Prostate gland (tissue), 2 donors: ENCODE results near the gene KLHDC4. TPM values are rescaled to one million over a fixed set of nuclear protein-coding genes. Genes with fewer than 3 reads are reported as not detected.

Experiments
- DNase-seq: peaks from one replicate; pipeline ENCODE4 v3.0.0-alpha.2; 2019; ENCODE audit warnings: low spot score
- H3K27ac ChIP-seq, 2 donors: fragments of 200-600 bp; sonication (generic); 2 replicates each; pipeline ENCODE4 v1.5.1; 2017 to 2019
- H3K27me3 ChIP-seq: fragments of 200-600 bp; sonication (generic); replicated peaks from 2 replicates; pipeline ENCODE4 v1.5.1; 2019; ENCODE audit not compliant: insufficient read depth
- H3K36me3 ChIP-seq, 2 donors: fragments of 200-600 bp; sonication (generic); 1 replicate in 1 of 2; 2 replicates in 1 of 2; pipeline versions ENCODE4 v1.5.1 to v1.8.1; 2017 to 2019
- H3K4me1 ChIP-seq: fragments of 200-600 bp; sonication (generic); replicated peaks from 2 replicates; pipeline ENCODE4 v1.5.1; 2019
- H3K4me3 ChIP-seq, 2 donors: fragments of 200-600 bp; sonication (generic); 2 replicates each; pipeline ENCODE4 v1.5.1; 2017 to 2019
- H3K9me3 ChIP-seq: fragments of 200-600 bp; sonication (generic); 2 replicates; pipeline ENCODE4 v1.5.1; 2017
- POLR2A ChIP-seq: fragments of 450-650 bp; IDR thresholded peaks from one replicate; pipeline ENCODE4 v1.6.1; 2016; ENCODE audit warnings: antibody characterized with exemption, mild to moderate bottlenecking
- POLR2AphosphoS5 ChIP-seq: sonication (generic); formaldehyde crosslinking; IDR thresholded peaks from one replicate; pipeline ENCODE4 v1.6.1; 2017; ENCODE audit warnings: antibody characterized with exemption
- WGBS: methylation state at CpG from one replicate; pipeline ENCODE4 v1.1.5; 2018; 5-methylcytosine and 5-hydroxymethylcytosine counted together
- intact Hi-C: fragments of 100-400 bp; cut with DNase I; formaldehyde crosslinking; loops from one replicate; pipeline ENCODE4 v1.14.2; 2022
- total RNA-seq, 2 donors: library from RNA; depleted of rRNA; stranded (reverse); fragments of >200 nt; gene quantifications; one replicate each; pipeline ENCODE4 v1.1.0, GENCODE V29; 2016
- TF ChIP-seq, protein P1 (sequence below), 4 experiments: fragments of 200-600 bp in 2 of 4; fragments of 450-650 bp in 2 of 4; sonication (generic) in 2 of 4; IDR thresholded peaks; 1 replicate in 3 of 4; 2 replicates in 1 of 4; pipeline ENCODE4 v1.5.1; 2016 to 2019; ENCODE audit warnings: antibody characterized with exemption in 4 of 4, mild to moderate bottlenecking in 2 of 4, moderate library complexity in 2 of 4

The KLHDC4 gene
- total RNA-seq, 2 donors from 2014 or later: 28.2 to 56.4 TPM

GRCh38 chr16:87708881-87709638, 56.7 kb downstream of the KLHDC4 start:
- Histone ChIP-seq H3K27me3 (no peaks in the 10 kb centered on the region), H3K27ac (no peak overlapping the region), H3K9me3 (no peaks in the 10 kb centered on the region), H3K4me3 (no peak overlapping the region), H3K36me3 (peaks cover 0 to 16% of the 10 kb centered on the region in 2 donors), H3K4me1 (no peaks in the 10 kb centered on the region)
- WGBS: 95% methylated on average over 31 of the region's 49 CpGs
- TF ChIP-seq POLR2AphosphoS5: no peak
- TF ChIP-seq, protein P1, sequence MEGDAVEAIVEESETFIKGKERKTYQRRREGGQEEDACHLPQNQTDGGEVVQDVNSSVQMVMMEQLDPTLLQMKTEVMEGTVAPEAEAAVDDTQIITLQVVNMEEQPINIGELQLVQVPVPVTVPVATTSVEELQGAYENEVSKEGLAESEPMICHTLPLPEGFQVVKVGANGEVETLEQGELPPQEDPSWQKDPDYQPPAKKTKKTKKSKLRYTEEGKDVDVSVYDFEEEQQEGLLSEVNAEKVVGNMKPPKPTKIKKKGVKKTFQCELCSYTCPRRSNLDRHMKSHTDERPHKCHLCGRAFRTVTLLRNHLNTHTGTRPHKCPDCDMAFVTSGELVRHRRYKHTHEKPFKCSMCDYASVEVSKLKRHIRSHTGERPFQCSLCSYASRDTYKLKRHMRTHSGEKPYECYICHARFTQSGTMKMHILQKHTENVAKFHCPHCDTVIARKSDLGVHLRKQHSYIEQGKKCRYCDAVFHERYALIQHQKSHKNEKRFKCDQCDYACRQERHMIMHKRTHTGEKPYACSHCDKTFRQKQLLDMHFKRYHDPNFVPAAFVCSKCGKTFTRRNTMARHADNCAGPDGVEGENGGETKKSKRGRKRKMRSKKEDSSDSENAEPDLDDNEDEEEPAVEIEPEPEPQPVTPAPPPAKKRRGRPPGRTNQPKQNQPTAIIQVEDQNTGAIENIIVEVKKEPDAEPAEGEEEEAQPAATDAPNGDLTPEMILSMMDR (IDR thresholded peaks at IDR 0.05): no peak
- TF ChIP-seq POLR2A: no peak
- DNase-seq: no peak
- intact Hi-C loops: no loop called here

GRCh38 chr16:87707714-87708580, 57.8 kb downstream of the KLHDC4 start:
- no peaks in the 10 kb centered on the region for H3K27me3 ChIP-seq
- no peak for TF ChIP-seq POLR2AphosphoS5
- TF ChIP-seq, protein P1 (IDR thresholded peaks at IDR 0.05): no peak
- TF ChIP-seq POLR2A: no peak
- no peak overlapping the region for H3K27ac ChIP-seq
- H3K36me3 ChIP-seq: peaks cover 0 to 16% of the 10 kb centered on the region in 2 donors
- no peak overlapping the region for H3K4me3 ChIP-seq
- H3K9me3 ChIP-seq: no peaks in the 10 kb centered on the region
- 92% methylated on average over 45 of the region's 45 CpGs for WGBS
- intact Hi-C loops: no loop called here
- no peaks in the 10 kb centered on the region for H3K4me1 ChIP-seq
- DNase-seq: no peak

DNA sequence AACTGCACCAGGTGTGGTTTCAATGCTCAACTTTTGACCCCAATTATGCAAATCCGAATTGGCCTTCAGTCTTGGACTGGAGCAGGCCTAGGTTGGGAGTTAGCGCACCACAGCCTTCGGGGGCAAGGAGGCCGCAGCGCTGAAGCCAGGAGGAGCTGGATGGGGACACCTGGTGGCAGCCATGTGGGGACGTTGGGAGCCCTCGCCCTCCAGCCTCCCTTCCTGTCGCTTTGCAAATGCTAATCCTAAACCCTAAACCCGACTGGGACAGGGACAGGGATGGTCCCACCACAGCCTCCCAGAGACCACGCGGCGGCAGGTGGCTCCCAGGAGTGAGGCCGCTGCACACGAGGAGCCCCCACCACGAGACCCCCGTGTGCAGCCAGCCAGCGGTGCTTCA, 58.7 kb downstream of the KLHDC4 start:
- peaks cover 0 to 16% of the 10 kb centered on the region in 2 donors for H3K36me3 ChIP-seq
- WGBS: 87% methylated on average over 17 of the region's 17 CpGs
- no peak for DNase-seq

DNA sequence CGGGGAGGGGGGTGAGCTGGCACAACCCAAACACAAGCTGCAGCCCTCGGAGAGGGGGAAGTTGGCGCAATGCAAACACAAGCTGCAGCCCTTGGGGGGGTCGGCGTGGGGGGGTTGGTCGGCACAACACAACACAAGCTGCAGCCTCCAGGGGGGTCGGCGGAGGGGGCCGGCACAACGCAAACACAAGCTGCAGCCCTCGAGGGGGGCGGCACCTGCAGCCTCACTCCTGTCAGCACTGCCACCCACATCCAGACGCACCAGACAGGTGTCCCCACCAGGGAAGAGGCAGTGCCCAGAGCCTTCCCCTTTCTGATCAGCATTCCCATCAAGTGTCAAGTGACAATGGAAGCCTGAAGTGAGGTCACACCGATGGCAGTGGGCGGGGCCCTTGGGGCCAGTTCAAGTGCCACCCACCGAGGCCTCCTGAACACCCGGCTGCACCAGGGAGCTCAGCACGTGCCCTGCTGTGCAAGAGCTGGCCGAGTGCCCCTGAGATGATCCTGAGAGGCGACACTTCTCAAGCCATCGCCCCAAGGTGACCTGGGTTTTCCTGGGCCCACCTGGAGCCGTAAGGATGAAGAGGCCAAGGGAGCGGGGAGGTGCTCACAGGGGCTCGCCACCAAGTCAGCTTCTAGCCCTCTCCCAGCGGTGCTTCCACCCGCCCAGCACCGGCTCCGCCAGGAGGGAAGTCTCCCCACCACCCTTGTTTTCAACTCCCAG, 59.3 kb downstream of the KLHDC4 start:
- Histone ChIP-seq H3K4me3 (no peak overlapping the region), H3K36me3 (peaks cover 0 to 16% of the 10 kb centered on the region in 2 donors), H3K27ac (no peak overlapping the region), H3K9me3 (no peaks in the 10 kb centered on the region), H3K27me3 (no peaks in the 10 kb centered on the region), H3K4me1 (no peaks in the 10 kb centered on the region)
- WGBS: 60% methylated on average over 28 of the region's 28 CpGs
- DNase-seq: no peak
- TF ChIP-seq POLR2AphosphoS5 (no peak), POLR2A (no peak)
- TF ChIP-seq, protein P1 (IDR thresholded peaks at IDR 0.05): no peak
- intact Hi-C loops: no loop called here

More for the DNA sequence above, 58.7 kb downstream of the KLHDC4 start:
- intact Hi-C loops: no loop called here
- Histone ChIP-seq H3K27ac (no peak overlapping the region), H3K27me3 (no peaks in the 10 kb centered on the region), H3K9me3 (no peaks in the 10 kb centered on the region), H3K4me3 (no peak overlapping the region), H3K4me1 (no peaks in the 10 kb centered on the region)
- TF ChIP-seq POLR2AphosphoS5 (no peak), POLR2A (no peak)
- TF ChIP-seq, protein P1 (IDR thresholded peaks at IDR 0.05): no peak
